Hepatocyte (in vitro differentiated cells): ENCODE measurements around the gene BRIX1.

Experiments
- EZH2 ChIP-seq: fragments of 200-600 bp; sonication (generic); IDR thresholded peaks from 2 replicates; pipeline ENCODE4 v1.6.1; 2016; ENCODE audit warnings: antibody characterized with exemption, mild to moderate bottlenecking, borderline replicate concordance
- EZH2phosphoT487 ChIP-seq: fragments of 200-600 bp; sonication (generic); IDR thresholded peaks from one replicate; pipeline ENCODE4 v1.6.1; 2018; ENCODE audit warnings: antibody characterized with exemption, mild to moderate bottlenecking, low read depth, moderate library complexity; ENCODE audit not compliant: unreplicated experiment, severe bottlenecking
- TF ChIP-seq, protein P1 (sequence below): fragments of 200-600 bp; sonication (generic); IDR thresholded peaks from 2 replicates; pipeline ENCODE4 v1.5.1; 2016; ENCODE audit warnings: antibody characterized with exemption, mild to moderate bottlenecking; ENCODE audit not compliant: poor library complexity

DNA sequence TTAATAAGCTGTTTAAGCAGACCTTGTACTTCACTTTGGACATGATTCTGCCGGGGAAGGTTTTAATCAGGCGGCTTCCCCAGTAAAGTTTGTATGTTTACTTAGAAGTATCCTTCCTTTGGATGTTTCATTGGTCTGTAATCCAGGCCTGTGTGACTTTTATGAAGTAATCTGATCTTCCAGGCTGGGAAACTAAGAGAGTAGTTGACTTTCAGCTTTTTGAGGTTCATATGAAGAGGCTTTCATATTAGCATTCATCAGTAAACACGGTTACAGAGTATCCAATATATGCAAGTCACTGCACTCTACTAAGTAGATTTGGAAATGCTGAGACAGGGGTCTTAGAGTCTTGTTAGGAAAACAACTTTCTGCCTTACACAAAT lies 14.9 kb downstream of the BRIX1 start:
- TF ChIP-seq, protein P1, sequence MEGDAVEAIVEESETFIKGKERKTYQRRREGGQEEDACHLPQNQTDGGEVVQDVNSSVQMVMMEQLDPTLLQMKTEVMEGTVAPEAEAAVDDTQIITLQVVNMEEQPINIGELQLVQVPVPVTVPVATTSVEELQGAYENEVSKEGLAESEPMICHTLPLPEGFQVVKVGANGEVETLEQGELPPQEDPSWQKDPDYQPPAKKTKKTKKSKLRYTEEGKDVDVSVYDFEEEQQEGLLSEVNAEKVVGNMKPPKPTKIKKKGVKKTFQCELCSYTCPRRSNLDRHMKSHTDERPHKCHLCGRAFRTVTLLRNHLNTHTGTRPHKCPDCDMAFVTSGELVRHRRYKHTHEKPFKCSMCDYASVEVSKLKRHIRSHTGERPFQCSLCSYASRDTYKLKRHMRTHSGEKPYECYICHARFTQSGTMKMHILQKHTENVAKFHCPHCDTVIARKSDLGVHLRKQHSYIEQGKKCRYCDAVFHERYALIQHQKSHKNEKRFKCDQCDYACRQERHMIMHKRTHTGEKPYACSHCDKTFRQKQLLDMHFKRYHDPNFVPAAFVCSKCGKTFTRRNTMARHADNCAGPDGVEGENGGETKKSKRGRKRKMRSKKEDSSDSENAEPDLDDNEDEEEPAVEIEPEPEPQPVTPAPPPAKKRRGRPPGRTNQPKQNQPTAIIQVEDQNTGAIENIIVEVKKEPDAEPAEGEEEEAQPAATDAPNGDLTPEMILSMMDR = no peak
- TF ChIP-seq EZH2 = no peak
- TF ChIP-seq EZH2phosphoT487 = no peak
